GM19455 (cell line): Measurements from ENCODE around the gene GSPT1.
"Not testable (repeated sequence)": the region's sequence is repeated elsewhere in the genome, so short reads cannot be mapped to it uniquely, and the experiment has no call there.

Source experiments
- ATAC-seq: cut with Tn5 transposase; IDR thresholded peaks from one replicate; pipeline ENCODE4 v1.9.1; 2021; ENCODE audit not compliant: unreplicated experiment

The GSPT1 gene

DNA sequence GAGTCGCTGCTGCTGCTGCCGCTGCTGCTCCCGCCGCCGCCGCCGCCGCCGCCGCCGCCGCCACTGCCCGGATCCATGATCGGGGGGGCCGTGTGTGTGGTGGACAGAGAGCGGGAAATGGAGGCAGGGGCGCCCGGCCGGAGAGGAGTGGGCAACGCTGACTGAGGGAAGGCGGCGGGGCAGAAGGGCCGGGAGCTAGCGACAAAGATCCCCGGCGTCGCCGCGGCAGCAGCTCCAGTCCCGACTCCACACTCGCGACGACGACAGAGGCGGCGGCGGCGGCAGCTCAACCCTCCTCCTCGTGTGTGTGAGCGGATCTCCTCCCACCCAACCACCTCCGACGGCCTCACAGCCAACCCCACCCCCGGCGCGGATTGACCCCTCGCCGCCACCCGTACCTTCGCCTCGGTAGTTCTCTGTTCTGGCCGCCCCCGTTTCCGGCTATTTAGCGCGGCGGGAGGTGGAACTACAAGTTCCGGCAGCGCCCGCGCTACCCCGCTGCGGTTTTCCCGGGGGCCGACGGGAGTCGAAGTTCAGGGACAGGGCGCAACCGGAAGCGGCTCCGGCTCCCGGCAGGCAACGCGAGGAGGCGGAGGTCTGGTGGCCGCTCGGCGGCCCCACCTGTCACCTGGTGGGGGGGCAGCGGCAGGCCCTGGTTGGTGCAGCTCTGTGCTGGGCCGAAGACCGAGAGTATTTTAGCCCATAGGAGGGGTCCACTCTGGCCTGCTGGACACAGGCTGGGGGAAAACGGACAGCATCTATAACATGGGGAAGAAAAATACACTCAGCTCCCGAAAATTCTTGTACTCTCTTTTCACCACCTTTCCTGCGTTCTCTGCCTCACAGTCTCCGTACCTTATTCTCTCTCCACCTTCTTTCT lies at the start of gene GSPT1:
TSS of gene GSPT1 (minus strand) at position 313 of the 880 bp plus-strand sequence. CDS start at position 77, 236 bp downstream.
- ATAC-seq: peak; percentile 77

DNA sequence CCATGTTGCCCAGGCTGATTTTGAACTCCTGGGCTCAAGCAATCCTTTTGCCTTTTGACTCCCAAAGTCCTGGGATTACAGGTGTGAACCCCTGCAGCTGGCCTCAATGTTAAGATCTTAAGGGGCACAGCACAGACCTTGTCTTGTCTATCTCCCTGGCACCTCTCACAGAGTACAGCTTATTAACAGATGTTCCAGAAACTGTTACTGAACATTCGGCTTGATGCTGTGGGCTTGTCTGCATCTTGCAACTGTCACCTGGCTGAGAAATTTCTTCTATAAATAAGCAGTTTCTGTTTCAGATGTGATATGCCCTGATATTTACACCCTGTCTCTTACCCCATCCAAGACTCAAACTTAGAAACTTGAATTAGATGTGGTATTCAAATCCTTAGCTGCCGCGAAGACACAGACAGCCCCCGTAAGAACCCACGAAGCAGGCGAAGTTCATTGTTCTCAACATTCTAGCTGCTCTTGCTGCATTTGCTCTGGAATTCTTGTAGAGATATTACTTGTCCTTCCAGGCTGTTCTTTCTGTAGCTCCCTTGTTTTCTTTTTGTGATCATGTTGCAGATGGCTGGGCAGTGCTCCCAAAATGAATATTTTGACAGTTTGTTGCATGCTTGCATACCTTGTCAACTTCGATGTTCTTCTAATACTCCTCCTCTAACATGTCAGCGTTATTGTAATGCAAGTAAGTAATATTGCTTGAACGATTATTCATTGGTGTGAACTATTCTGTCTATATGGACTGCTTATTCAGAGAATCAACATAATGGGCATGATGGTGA lies 49.2 kb upstream of the GSPT1 start, which contains the start of gene TNFRSF17:
TSS of gene TNFRSF17 (plus strand) at position 450 of the 791 bp plus-strand sequence. CDS start at position 565, 115 bp downstream.
- ATAC-seq: peak; percentile 74

DNA sequence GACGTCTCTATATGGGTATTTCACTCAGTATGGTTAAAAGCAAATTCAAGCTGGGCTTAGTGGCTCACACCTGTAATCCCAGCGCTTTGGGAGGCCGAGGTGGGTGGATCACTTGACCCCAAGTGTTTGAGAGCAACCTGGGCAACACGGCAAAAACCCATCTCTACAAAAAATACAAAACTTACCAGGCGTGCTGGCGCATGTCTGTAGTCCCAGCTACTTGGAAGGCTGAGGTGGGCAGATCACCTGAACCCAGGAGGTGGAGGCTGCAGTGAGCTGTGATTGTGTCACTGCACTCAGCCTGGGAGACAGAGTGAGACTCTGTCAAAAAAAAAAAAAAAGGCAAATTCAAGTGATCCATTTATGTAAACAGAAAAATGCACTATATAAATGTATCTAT lies 48.0 kb upstream of the GSPT1 start:
- ATAC-seq: no peak

DNA sequence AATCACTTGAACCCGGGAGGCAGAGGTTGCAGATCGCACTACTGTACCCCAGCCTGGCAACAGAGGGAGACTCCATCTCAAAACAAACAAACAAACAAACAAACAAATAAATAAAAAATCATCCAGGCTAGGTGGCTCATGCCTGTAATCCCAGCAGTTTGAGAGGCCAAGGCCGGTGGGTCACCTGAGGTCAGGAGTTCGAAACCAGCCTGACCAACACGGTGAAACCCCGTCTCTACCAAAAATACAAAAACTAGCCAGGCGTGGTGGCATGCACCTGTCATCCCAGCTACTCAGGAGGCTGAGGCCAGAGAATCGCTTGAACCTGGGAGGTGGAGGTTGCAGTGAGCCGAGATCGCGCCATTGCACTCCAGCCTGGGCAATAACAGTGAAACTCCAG lies 47.2 kb upstream of the GSPT1 start:
- ATAC-seq: not testable (repeated sequence)

DNA sequence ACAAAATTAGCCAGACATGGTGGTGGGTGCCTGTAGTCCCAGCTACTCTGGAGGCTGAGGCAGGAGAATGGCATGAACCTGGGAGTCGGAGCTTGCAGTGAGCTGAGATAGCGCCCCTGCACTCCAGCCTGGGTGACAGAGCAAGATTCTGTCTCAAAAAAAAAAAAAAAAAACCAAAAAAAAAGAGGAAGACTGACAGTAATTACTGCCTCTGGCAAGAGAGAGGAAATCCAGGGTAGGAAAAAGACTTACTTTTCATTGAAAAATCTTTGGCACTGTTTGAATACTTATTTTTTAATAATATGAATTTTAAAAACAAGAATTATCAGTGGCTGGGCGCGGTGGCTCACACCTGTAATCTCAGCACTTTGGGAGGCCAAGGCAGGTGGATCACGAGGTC lies 46.7 kb upstream of the GSPT1 start:
- not testable (repeated sequence) for ATAC-seq

DNA sequence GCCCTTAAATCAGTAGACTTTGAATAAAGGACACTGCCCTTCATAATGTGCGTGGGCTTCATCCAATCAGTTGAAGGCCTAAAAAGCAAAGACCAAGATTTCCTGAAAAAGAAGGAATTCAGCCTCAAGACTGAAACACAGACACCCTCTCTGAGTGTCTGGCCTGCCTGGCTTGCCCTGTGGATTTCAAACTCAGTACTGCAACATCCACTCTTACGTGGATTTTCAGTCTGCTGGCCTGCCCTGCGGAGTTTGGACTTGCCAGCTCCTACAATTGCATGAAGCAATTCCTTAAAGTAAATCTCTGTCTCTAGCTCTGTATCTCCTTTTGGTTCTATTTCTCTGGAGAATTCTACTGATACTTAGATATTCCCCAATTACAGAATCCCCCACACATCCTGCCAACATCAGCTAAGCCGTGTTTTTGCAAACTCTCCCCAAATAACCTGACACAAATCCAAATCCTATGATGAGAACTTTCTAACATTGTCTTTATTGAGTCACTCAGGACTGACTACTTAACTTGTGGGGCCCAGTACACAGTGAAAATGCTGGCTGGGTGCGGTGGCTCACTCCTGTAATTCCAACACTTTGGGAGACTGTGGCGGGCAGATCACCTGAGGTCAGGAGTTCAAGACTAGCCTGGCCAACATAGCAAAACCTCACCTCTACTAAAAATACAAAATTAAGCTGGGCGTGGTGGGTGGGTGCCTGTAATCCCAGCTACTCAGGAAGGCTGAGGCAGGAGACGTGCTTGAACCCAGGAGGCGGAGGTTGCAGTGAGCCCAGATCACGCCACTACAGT lies 42.0 kb upstream of the GSPT1 start:
- ATAC-seq: no peak

DNA sequence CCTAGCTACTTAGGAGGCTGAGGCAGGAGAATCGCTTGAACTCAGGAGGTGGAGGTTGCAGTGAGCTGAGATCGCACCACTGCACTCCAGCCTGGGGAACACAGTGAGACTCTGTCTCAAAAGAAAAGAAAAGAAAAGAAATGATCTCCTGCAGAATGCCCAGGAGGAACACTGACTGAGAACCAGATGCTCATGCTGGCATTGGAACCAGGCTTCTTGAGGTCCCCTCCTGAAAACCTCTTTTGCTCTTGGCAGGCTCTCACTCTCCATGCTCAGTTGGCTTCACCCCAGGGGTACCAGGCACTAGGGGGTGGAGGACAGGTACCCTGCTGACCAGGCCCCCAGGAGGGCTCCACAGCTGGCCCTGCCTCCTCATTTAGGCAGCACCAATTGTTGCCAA lies 40.8 kb upstream of the GSPT1 start:
- ATAC-seq: no peak

DNA sequence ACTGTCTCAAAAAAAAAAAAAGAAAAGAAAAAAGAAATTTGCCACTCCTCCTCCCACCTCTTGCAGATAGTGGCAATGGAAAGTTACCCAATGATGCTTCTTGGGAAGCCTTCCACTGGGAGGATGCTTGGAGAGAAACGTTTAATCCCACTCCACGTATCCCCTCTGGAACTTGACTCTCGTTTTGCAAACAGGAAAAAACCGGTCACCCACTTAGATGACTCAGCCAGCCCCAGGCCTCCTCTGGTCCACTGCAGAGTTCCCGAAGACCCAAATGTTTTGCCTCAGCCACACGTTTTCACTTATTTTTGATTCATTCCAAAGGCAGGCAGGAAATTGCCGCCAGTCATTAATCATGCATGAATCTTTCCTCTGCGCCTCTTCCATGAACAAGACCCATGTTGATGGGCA lies 40.0 kb upstream of the GSPT1 start:
- ATAC-seq: no peak

DNA sequence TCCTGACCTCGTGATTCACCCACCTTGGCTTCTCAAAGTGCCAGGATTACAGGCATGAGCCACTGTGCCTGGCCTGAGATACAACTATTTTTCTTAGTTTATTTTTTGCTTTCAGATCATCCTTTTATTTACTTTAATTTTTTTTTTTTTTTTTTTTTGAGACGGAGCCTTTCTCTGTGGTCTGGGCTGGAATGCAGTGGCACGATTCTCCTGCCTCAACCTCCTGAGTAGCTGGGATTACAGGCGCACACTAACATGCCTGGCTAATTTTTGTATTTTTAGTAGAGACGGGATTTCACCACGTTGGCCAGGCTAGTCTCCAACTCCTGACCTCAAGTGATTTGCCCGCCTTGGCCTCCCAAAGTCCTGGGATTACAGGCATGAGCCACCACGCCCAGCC lies 37.8 kb upstream of the GSPT1 start:
- not testable (repeated sequence) for ATAC-seq

DNA sequence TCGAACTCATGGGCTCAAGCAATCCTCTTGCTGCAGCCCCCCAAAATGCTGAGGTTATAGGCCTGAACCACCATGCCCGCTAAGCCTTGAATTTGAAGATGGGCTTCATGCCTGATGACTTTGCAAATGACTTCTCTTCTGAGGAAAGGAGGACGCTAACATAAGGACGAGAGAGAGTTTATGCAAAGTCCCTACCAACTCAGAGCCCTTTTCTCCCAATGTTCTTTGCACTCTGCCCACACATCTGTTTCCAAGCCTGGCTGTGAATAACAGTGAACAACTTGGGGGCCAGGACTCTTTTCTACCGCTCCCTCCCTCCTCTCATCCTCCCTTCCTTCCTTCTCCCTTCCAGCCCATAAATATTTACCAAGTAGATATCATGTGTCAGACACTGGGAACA lies 34.6 kb upstream of the GSPT1 start:
- ATAC-seq: no peak

DNA sequence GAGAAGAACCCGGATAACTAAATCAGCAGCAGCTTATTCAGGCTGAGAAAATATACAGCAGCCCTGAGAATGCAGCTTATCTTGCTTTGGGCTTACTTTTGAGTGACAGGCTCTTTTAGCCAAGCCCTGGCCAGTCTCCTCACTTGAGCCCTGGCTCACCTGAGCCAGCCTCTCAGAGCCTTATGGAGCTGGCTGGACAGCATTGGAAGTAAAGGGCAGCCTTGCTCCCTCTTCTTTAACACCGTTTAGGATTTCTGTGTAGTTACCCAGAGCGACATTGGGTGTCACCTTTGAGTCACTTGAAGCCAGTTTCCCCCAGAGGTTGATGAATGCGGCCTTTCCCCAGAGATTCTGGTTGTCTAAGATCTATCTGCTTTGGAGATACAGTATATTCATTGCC lies 33.8 kb upstream of the GSPT1 start:
- ATAC-seq: no peak

DNA sequence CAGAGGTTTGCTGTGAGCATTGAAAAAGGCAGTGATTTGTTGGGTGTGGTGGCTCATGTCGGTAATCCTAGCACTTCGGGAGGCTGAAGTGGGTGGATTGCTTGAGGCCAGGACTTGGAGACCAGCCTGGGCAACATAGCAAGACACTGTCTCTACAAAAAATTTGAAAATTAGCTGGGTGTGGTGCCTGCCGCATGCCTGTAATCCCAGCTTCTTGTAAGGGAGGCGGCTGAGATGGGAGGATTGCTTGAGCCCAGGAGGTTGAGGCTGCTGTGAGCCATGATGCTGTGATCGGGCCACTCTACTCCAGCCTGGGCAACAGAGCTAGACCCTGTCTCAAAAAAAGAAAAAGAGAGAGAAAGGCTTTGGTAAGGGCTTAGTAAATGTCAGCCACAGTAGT lies 33.1 kb upstream of the GSPT1 start:
- ATAC-seq: no peak

DNA sequence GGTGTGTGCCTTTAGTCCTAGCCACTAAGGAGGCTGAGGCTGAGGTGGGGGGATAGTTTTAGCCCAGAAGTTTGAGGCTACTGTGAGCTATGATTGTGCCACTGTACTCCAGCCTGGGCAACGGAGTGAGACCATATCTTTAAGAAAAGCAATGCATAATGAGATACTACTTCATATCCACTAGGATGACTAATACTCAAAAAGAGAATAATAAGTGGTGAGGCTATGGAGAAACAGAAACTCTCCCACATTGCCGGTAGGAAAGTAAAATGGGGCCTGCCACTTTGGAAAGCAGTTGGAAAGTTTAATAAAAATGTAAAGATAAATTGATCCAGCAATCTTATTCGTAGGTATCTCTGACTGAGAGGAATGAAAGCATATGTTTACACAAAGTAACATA lies 30.7 kb upstream of the GSPT1 start:
- ATAC-seq: no peak

DNA sequence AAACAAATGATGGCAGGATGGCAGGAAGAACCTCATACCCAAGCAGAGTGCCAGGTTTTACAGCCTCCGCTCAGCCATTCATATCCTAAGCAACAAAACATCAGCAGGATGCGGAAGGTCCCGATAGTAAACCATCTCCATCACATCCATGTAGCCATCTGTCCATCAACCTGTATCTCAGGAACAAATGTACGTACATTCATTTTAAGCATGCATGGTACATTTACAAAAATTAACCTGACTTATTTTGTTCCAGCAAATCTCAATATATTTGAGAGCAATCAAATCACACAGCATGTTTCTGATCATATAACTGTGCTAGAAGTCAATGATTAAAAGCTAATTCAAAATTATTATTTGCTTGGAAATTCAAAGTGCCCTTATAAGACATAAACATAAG lies 26.2 kb upstream of the GSPT1 start, which contains the start of gene NPIPB2:
TSS of gene NPIPB2 (minus strand) at position 101 of the 400 bp plus-strand sequence. CDS start at position 101, 0 bp downstream.
- ATAC-seq: not testable (repeated sequence)

DNA sequence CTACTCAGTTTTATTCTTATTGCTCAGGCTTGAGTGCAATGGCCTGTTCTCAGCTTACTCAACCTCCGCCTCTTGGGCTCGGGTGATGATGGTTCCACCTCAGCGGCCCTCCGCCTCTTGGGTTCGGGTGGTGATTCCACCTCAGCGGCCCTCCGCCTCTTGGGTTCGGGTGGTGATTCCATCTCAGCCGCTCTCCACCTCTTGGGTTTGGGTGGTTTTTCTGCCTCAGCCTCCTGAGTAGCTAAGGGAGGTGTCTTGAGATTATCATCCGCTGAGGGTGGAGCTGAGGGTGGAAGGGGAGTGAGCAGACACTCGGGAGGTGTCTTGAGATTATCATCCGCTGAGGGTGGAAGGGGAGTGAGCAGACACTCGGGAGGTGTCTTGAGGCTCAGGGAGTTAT lies 11.6 kb upstream of the GSPT1 start:
- ATAC-seq: not testable (repeated sequence)

DNA sequence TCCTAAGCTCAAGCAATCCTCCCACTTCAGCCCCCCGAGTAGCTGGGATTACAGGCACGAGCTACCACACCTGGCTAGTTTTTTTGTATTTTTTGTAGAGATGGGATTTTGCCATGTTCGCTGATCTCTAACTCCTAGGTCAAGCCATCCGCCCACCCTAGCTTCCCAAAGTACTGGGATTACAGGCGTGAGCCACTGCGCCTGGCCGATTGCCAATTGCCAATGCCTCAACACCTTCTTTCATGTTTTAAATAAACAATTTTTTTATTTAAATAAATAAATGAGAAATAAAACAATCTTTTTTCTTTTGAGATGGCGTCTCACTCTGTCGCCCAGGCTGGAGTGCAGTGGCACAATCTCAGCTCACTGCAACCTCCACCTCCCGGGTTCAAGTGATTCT lies 8.3 kb upstream of the GSPT1 start:
- ATAC-seq: not testable (repeated sequence)

DNA sequence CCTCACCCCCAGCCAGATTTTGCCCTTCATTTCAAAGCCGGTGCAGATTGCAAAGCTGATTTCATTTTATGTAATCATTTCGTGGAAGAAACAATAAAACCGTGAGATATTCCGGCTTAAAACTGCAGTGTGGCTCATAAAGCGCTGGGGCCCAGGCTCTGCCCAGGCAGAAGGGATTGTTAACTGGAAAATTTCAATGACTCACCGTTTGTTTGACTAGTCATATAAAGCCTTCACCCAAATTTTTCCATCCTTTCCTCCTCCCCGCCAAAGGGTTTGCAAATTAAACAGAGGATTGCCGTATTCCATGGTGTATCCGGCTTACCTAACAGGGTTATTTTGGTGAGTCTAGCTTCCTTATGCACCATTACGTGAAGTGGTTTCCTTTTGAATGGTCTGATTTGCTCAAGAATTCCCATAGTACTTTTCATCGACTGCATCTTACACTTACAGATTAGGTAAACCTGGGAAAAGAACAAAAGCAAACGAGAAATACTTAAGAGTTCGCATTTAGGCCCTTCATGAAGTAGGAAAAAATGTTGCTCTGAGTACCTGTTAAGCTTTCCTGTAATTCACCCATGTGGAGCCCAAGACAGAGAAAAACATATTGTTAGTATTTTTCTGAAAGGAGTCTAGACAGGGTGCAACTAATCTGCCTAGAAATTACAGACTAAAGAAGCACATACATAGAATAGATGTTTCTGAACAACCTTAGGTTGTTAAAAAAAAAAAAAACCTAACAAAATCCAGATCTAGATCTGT lies 949 bp upstream of the GSPT1 start:
- ATAC-seq: no peak

DNA sequence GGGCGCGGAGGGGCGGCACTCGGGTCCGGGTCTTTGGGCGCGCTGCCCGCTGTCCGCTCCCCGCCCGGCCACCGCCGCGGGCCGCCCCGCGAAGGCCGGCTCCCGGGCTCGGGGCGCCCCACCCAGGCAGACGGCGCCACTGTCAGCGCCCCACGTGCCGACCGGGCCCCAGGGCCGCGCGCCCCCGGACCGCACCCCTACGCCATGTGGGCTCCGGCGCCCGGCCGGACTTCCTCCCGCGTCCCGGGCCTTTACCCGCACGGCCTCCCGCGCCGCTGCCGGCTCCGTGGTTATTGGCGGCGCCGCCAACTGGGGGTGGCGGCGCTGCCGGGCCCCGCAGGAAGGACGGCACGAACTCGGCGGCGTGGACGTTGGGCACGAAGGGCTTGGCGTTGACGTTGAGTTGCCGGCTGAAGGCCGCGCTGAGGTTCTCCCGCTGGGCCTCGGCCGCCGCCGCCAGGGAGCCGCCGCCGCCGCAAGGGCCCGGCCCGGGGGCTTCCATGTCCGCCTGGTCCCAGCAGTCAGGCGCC lies 577 bp downstream of the GSPT1 start:
- peak; percentile 38 for ATAC-seq

DNA sequence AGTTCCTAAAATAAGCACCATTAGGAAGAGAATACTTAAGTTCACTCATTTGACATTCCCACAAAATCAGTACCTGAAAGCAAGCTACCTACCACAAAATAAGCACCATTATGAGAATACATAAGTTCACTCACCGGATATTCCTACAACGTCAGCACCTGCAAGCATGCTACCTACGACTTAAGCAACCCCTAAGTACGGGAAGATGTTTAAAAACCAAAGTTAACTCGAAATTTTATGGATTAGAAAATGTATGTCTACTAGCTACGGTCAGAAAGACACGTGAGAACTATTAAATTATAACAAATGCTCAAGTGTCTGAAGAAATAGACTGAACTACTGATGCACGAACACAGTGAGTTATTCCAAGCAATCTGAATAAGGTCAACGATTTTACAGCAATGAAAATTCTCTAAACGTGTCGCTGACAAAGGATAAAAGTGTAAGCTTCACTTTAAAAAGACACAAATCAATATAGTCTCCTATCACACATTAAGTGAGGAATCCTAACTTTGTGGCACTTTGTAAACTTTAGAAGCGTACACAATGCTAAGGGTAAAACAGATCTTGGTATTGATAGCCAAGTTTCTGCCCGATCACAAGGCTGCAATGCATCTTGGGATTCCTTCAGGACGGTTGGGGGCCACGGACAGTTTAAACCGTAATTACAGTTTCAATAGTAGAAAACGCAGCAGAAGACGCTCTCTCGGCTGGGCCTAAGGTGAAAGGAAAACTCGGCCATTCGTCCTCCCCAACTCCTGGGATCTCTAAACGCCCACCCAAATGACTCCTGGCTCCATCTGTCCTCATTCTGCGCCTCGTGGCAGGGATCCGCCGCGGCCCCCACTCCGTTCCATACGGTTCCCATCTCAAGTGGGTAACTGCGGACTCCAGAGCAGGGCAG lies 1.3 kb downstream of the GSPT1 start:
- ATAC-seq: peak; percentile 5
